Adrenal gland (tissue), 12 donors: ENCODE results near the gene CTBP1. TPM values are rescaled to one million over a fixed set of nuclear protein-coding genes. Genes with fewer than 3 reads are reported as not detected.

Source experiments
- DNase-seq, 7 donors: peaks; one replicate each; pipeline ENCODE4 v3.0.0-alpha.2; 2019 to 2020
- H3K27ac ChIP-seq, 5 donors: fragments of 200-600 bp; sonication (generic) in 4 of 5; 1 replicate in 3 of 5; 2 replicates in 2 of 5; pipeline versions ENCODE4 v1.5.1 to v1.8.0; 2016 to 2020; ENCODE audit warnings: mild to moderate bottlenecking in 1 of 5
- H3K27me3 ChIP-seq: fragments of 200-600 bp; 2 replicates; pipeline ENCODE4 v1.8.0; 2021
- H3K36me3 ChIP-seq, 2 donors: fragments of 200-600 bp; replicated peaks in 1 of 2; 1 replicate in 1 of 2; 2 replicates in 1 of 2; pipeline versions ENCODE4 v1.5.1 to v1.8.0; 2018 to 2022
- H3K4me1 ChIP-seq, 2 donors: fragments of 200-600 bp; replicated peaks in 1 of 2; 1 replicate in 1 of 2; 2 replicates in 1 of 2; pipeline versions ENCODE4 v1.5.1 to v1.8.0; 2018 to 2021
- H3K4me3 ChIP-seq, 4 donors: fragments of 200-600 bp; sonication (generic) in 3 of 4; one replicate each; pipeline ENCODE4 v1.5.1; 2016 to 2018
- H3K9me3 ChIP-seq, 3 donors: fragments of 200-600 bp; sonication (generic) in 1 of 3; replicated peaks in 1 of 3; 1 replicate in 2 of 3; 2 replicates in 1 of 3; pipeline versions ENCODE4 v1.5.1 to v1.8.0; 2016 to 2021
- POLR2A ChIP-seq, 2 donors: fragments of 450-650 bp; IDR thresholded peaks; one replicate each; pipeline ENCODE4 v1.6.1; 2017; ENCODE audit warnings: antibody characterized with exemption in 2 of 2, mild to moderate bottlenecking in 2 of 2, moderate library complexity in 1 of 2
- WGBS, 4 donors: extraction: QIAGEN DNeasy Blood & Tissue Kit in 2 of 4; methylation state at CpG; one replicate each; pipeline versions ENCODE4 v1.1.5 to v1.1.7; 2013 to 2017; 5-methylcytosine and 5-hydroxymethylcytosine counted together
- intact Hi-C, 2 donors: fragments of 100-400 bp; cut with DNase I; formaldehyde crosslinking; loops; one replicate each; pipeline versions ENCODE4 v1.14.1 to v1.15.0; 2022 to 2023
- polyA plus RNA-seq, 3 donors: library from polyadenylated mRNA; stranded (reverse); fragments of 200-250 nt in 2 of 3; fragments of 350-450 nt in 1 of 3; fragmentation: Illumina TruSeq in 1 of 3; extraction: RNeasy Lipid Tissue Mini Kit (QIAGEN cat#74804) in 1 of 3; gene quantifications; one replicate each; pipeline ENCODE4 v1.2.3, GENCODE V29; 2013 to 2014
- total RNA-seq, 9 donors: library from RNA; depleted of rRNA in 4 of 9; stranded (reverse); fragments of >200 nt in 4 of 9; fragments of 120-200 nt in 1 of 9; fragmentation: NEBNext Ultra II Directional in 1 of 9; extraction: Animal tissue kit (Norgen Biotek cat#: 25700) in 1 of 9; gene quantifications; one replicate each; pipeline versions ENCODE4 v1.1.0 to v1.2.4, GENCODE V29; 2013 to 2023
- TF ChIP-seq, protein P1 (sequence below), 6 experiments: fragments of 450-650 bp in 4 of 6; fragments of 200-600 bp in 2 of 6; sonication (generic) in 1 of 6; IDR thresholded peaks; 1 replicate in 5 of 6; 2 replicates in 1 of 6; pipeline versions ENCODE4 v1.5.1 to v1.8.0; 2016 to 2021; ENCODE audit warnings: antibody characterized with exemption in 6 of 6, mild to moderate bottlenecking in 2 of 6, moderate library complexity in 1 of 6
- donor health status: healthy with polysubstance abuse.
- donor health status: Bipolar disorder and iron deficiency.
- donor health status: DM: yes; HTN: yes; CAD: no.
- donor health status: DM: no; HTN: no; CAD: no.
- donor health status: DM: no; HTN: no; CAD: no.
- donor health status: DM: yes; HTN: yes; CAD: no.

CTBP1 gene
- total and polyA plus RNA-seq, 12 donors, result 45.7 to 293 (median 159) TPM

DNA sequence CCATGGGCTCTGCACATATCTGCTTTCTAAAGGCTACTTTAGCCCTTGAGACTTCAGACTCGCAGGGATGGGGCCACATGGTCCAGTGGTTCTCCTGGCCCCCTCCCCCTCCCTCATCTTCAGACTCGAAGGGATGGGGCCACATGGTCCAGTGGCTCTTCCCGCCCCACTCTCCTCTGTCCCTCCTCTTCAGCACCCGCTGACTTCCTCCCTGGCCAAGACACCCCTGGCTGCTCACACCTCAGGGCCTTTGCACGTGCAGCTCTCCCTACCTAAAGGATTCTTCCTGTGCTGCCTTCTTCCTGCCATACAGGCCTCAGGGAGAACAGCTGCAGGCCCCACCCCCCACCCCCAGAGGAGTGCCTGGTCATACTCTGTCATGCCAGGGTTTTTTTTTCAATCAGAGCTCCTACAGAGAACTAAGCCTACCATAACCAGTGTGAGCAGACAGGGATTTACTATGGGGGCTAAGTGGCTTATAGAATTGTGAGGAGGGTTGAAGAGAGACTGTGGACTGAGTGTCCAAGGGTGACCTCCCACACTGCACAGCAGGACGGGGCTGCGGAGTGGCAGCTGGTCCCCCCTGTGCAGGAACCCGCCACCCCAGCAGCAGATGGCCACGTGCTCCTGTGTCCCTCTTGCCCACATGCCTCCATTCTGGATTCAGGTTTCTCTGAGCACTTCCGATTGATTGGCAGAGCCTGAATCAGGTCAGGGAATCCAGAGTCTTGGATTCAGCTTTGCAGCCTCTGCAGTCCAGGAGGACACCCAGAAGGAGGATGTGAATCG is 70.4 kb downstream of the CTBP1 start:
- no peak for TF ChIP-seq POLR2A (IDR thresholded peaks at IDR 0.05)
- TF ChIP-seq, protein P1, sequence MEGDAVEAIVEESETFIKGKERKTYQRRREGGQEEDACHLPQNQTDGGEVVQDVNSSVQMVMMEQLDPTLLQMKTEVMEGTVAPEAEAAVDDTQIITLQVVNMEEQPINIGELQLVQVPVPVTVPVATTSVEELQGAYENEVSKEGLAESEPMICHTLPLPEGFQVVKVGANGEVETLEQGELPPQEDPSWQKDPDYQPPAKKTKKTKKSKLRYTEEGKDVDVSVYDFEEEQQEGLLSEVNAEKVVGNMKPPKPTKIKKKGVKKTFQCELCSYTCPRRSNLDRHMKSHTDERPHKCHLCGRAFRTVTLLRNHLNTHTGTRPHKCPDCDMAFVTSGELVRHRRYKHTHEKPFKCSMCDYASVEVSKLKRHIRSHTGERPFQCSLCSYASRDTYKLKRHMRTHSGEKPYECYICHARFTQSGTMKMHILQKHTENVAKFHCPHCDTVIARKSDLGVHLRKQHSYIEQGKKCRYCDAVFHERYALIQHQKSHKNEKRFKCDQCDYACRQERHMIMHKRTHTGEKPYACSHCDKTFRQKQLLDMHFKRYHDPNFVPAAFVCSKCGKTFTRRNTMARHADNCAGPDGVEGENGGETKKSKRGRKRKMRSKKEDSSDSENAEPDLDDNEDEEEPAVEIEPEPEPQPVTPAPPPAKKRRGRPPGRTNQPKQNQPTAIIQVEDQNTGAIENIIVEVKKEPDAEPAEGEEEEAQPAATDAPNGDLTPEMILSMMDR (IDR thresholded peaks at IDR 0.05), result no peak
- peaks cover 0 to 5% (median 5%) of the 10 kb centered on the region in 3 donors for H3K9me3 ChIP-seq
- no peaks in the 10 kb centered on the region for H3K4me1 ChIP-seq
- intact Hi-C loops, result no loop called here
- no peaks in the 10 kb centered on the region for H3K36me3 ChIP-seq
- H3K27me3 ChIP-seq, result peaks cover 3% of the 10 kb centered on the region
- H3K4me3 ChIP-seq, result no peak overlapping the region
- 81 to 88% (median 86%) methylated on average over 7 to 11 of the region's 11 CpGs for WGBS, 4 donors
- no peak for DNase-seq
- no peak overlapping the region for H3K27ac ChIP-seq

DNA sequence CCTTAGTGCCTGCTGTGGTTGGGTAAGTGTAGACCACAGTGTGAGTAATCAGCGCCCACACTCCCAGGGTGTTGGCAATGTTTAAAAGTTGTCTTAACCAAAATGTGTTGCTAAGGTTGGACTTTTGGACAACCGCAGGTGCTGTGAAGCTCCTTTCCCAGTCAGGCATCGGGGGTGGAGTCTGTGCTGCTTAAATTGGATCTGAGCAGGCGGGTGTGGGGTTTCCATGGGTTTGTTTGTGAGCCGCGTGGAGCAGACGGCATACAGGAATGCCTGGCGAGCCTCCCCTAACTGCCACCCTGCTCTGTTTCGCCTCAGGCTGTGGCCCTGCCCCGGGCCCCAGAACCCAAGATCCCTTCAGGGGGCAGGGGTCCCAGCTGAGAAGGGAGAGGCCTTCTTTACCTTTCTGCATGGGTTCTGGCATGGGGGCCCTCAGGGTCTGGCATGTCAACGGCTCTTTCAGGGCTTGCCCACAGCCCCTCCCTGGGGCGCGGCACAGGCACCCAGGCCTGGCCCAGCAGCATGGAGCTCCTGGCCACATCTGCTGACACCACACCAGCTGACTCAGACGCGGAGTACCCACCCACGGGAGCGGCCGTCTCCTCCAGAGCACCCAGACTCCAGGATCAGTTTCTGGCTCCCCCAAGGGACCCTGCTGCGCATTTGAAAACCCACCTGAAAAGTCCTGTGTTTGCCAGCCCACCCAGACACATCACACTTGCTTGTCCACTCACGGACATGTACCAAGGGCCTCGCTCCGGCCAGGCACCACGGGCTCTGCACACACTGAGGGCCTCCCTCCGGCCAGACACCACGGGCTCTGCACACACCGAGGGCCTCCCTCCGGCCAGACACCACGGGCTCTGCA is 71.4 kb downstream of the CTBP1 start:
- Histone ChIP-seq H3K9me3 (peaks cover 0 to 5% (median 5%) of the 10 kb centered on the region in 3 donors), H3K27me3 (peaks cover 3% of the 10 kb centered on the region), H3K27ac (no peak overlapping the region), H3K4me1 (peaks cover 0 to 1% of the 10 kb centered on the region in 2 donors), H3K4me3 (no peak overlapping the region), H3K36me3 (no peaks in the 10 kb centered on the region)
- no peak for DNase-seq
- TF ChIP-seq, protein P1 (IDR thresholded peaks at IDR 0.05), result no peak
- TF ChIP-seq POLR2A (IDR thresholded peaks at IDR 0.05), result no peak
- WGBS, 4 donors, result 80 to 88% (median 82%) methylated on average over 16 to 28 of the region's 28 CpGs
- intact Hi-C loops, result no loop called here

DNA sequence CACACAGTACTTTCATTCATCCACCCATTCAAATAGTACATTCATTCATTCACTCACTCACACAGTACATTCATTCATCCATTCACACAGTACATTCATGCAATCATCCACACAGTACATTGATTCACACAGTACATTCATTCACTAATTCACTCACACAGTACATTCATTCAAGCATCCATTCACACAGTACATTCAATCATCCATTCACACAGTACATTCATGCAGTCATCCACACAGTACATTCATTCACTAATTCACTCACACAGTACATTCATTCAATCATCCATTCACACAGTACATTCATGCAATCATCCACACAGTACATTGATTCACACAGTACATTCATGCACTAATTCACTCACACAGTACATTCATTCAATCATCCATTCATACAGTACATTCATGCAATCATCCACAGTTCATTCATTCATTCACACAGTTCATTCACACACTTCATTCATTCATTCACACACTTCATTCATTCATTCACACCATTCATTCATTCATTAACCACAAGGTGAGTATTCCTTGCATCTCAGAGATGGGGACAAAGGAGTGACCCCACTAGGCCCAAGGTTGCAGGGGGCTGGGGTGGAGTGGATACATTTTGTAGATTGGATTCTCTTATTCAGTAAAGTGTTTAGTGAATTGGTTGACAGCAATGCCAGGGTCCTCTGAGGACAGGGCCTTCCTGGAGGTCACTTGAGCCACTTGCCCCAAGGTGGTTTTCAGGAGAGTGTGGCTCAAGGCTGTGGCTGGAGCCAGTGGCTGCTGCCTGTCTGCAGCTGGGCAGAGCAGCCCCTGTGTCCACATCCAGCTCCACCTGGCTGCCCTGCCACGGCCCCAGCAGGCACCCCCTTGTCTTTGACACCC is 72.3 kb downstream of the CTBP1 start:
- H3K27ac ChIP-seq, result no peak overlapping the region
- H3K27me3 ChIP-seq, result peaks cover 11% of the 10 kb centered on the region
- DNase-seq, result no peak
- 33 to 83% (median 61%) methylated on average over 1 of the region's 1 CpG for WGBS, 4 donors
- TF ChIP-seq, protein P1 (IDR thresholded peaks at IDR 0.05), result no peak
- no peak for TF ChIP-seq POLR2A (IDR thresholded peaks at IDR 0.05)
- peaks cover 0 to 5% (median 0%) of the 10 kb centered on the region in 3 donors for H3K9me3 ChIP-seq
- H3K36me3 ChIP-seq, result no peaks in the 10 kb centered on the region
- intact Hi-C loops, result no loop called here
- peaks cover 0 to 9% of the 10 kb centered on the region in 2 donors for H3K4me1 ChIP-seq
- no peak overlapping the region for H3K4me3 ChIP-seq
